Esophagus muscularis mucosa (tissue), 3 donors: Measurements from ENCODE around the gene OR5B2.

Experiments
- CTCF ChIP-seq, 3 experiments: fragments of 200-600 bp in 2 of 3; fragments of 450-650 bp in 1 of 3; sonication (generic) in 2 of 3; IDR thresholded peaks; one replicate each; pipeline ENCODE4 v1.5.1; 2017 to 2019; ENCODE audit warnings: antibody characterized with exemption in 3 of 3, mild to moderate bottlenecking in 2 of 3, moderate library complexity in 1 of 3
- POLR2A ChIP-seq: fragments of 450-650 bp; IDR thresholded peaks from one replicate; pipeline ENCODE4 v1.6.1; 2017; ENCODE audit warnings: antibody characterized with exemption, moderate library complexity, mild to moderate bottlenecking, low read depth

- TF ChIP-seq CTCF (IDR thresholded peaks at IDR 0.05) = no peak
- TF ChIP-seq POLR2A = no peak
Measured at GRCh38 chr11:58446294-58446693, 18.4 kb upstream of the OR5B2 start.
